HG02870 (cell line): ENCODE measurements around the gene VSIG1.

Source experiments
- ATAC-seq: cut with Tn5 transposase; IDR thresholded peaks from one replicate; pipeline ENCODE4 v1.9.1; 2021; ENCODE audit warnings: mild to moderate bottlenecking, moderate library complexity; ENCODE audit not compliant: unreplicated experiment

Gene VSIG1

GRCh38 chrX:108064001-108064400, 19.1 kb downstream of the VSIG1 start:
- peak; percentile 49 for ATAC-seq

- no peak for ATAC-seq
Measured at GRCh38 chrX:108064613-108065012, 19.7 kb downstream of the VSIG1 start.

GRCh38 chrX:108068121-108068520, 23.3 kb downstream of the VSIG1 start:
- no peak for ATAC-seq

GRCh38 chrX:108070891-108071290, 26.0 kb downstream of the VSIG1 start:
- ATAC-seq = no peak

- ATAC-seq = no peak
Measured at GRCh38 chrX:108071578-108071977, 26.7 kb downstream of the VSIG1 start.

- no peak for ATAC-seq
Measured at GRCh38 chrX:108072746-108073145, 27.9 kb downstream of the VSIG1 start.

- no peak for ATAC-seq
Measured at GRCh38 chrX:108081110-108081509, 36.2 kb downstream of the VSIG1 start.

GRCh38 chrX:108087792-108088191, 42.9 kb downstream of the VSIG1 start:
- ATAC-seq = no peak

GRCh38 chrX:108088511-108088910, 43.6 kb downstream of the VSIG1 start:
- ATAC-seq = no peak

- no peak for ATAC-seq
Measured at GRCh38 chrX:108090491-108091263, 45.8 kb downstream of the VSIG1 start.

GRCh38 chrX:108091264-108091877, 46.5 kb downstream of the VSIG1 start, which contains the start of the genes ATG4A and PSMD10:
Gene ATG4A, plus strand, starts transcription at chrX:108091778. Its CDS starts 49 bp downstream, at chrX:108091827.
Gene PSMD10, minus strand, starts transcription at chrX:108091542. Its CDS starts 22 bp downstream, at chrX:108091520.
- ATAC-seq = peak; percentile 92

- ATAC-seq = peak; percentile 40
Measured at GRCh38 chrX:108091878-108092291, 47.0 kb downstream of the VSIG1 start.

GRCh38 chrX:108097380-108097779, 52.5 kb downstream of the VSIG1 start:
- no peak for ATAC-seq

- ATAC-seq = no peak
Measured at GRCh38 chrX:108105473-108105872, 60.6 kb downstream of the VSIG1 start.

- ATAC-seq = no peak
Measured at GRCh38 chrX:108114541-108114940, 69.7 kb downstream of the VSIG1 start.

GRCh38 chrX:108117988-108118387, 73.1 kb downstream of the VSIG1 start:
- ATAC-seq = no peak

GRCh38 chrX:108121291-108121690, 76.4 kb downstream of the VSIG1 start:
- no peak for ATAC-seq

- no peak for ATAC-seq
Measured at GRCh38 chrX:108122748-108123147, 77.9 kb downstream of the VSIG1 start.

- no peak for ATAC-seq
Measured at GRCh38 chrX:108123591-108124366, 78.9 kb downstream of the VSIG1 start.

GRCh38 chrX:108126661-108127060, 81.8 kb downstream of the VSIG1 start:
- ATAC-seq = no peak

- ATAC-seq = no peak
Measured at GRCh38 chrX:108127152-108127551, 82.3 kb downstream of the VSIG1 start.
